GM21423 (cell line): ENCODE measurements around the gene ARHGEF26.

ENCODE experiments used
- ATAC-seq: cut with Tn5 transposase; IDR thresholded peaks from one replicate; pipeline ENCODE4 v1.9.1; 2021; ENCODE audit warnings: mild to moderate bottlenecking, moderate library complexity; ENCODE audit not compliant: unreplicated experiment

The ARHGEF26 gene

GRCh38 chr3:154194877-154195276 lies 73.7 kb downstream of the ARHGEF26 start:
- no peak for ATAC-seq

GRCh38 chr3:154195620-154196356 lies 74.6 kb downstream of the ARHGEF26 start:
- ATAC-seq, result no peak

- no peak for ATAC-seq
Observed at GRCh38 chr3:154197751-154198150, 76.6 kb downstream of the ARHGEF26 start.

GRCh38 chr3:154209499-154209898 lies 88.3 kb downstream of the ARHGEF26 start:
- ATAC-seq, result no peak

GRCh38 chr3:154210986-154211385 lies 89.8 kb downstream of the ARHGEF26 start:
- no peak for ATAC-seq

GRCh38 chr3:154214306-154214705 lies 93.1 kb downstream of the ARHGEF26 start:
- no peak for ATAC-seq

- ATAC-seq, result no peak
Observed at GRCh38 chr3:154217671-154218070, 96.5 kb downstream of the ARHGEF26 start.

GRCh38 chr3:154218728-154219127 lies 97.5 kb downstream of the ARHGEF26 start:
- no peak for ATAC-seq

GRCh38 chr3:154220462-154220861 lies 99.3 kb downstream of the ARHGEF26 start:
- no peak for ATAC-seq

- no peak for ATAC-seq
Observed at GRCh38 chr3:154223519-154223918, 102.3 kb downstream of the ARHGEF26 start.

GRCh38 chr3:154224366-154224765 lies 103.2 kb downstream of the ARHGEF26 start:
- ATAC-seq, result no peak

GRCh38 chr3:154224866-154225265 lies 103.7 kb downstream of the ARHGEF26 start:
- no peak for ATAC-seq

- ATAC-seq, result no peak
Observed at GRCh38 chr3:154225536-154225935, 104.3 kb downstream of the ARHGEF26 start.

GRCh38 chr3:154227531-154227930 lies 106.3 kb downstream of the ARHGEF26 start:
- no peak for ATAC-seq

- no peak for ATAC-seq
Observed at GRCh38 chr3:154228561-154229216, 107.5 kb downstream of the ARHGEF26 start.

GRCh38 chr3:154229217-154229590 lies 108.0 kb downstream of the ARHGEF26 start:
- ATAC-seq, result no peak

- no peak for ATAC-seq
Observed at GRCh38 chr3:154235330-154235729, 114.1 kb downstream of the ARHGEF26 start.

- no peak for ATAC-seq
Observed at GRCh38 chr3:154236331-154236730, 115.1 kb downstream of the ARHGEF26 start.

- ATAC-seq, result no peak
Observed at GRCh38 chr3:154240235-154240634, 119.0 kb downstream of the ARHGEF26 start.

- ATAC-seq, result no peak
Observed at GRCh38 chr3:154241496-154241895, 120.3 kb downstream of the ARHGEF26 start.

- no peak for ATAC-seq
Observed at GRCh38 chr3:154242766-154243165, 121.6 kb downstream of the ARHGEF26 start.

- no peak for ATAC-seq
Observed at GRCh38 chr3:154243353-154243752, 122.2 kb downstream of the ARHGEF26 start.

- ATAC-seq, result no peak
Observed at GRCh38 chr3:154244644-154245043, 123.5 kb downstream of the ARHGEF26 start.
